ENCODE measurements around the gene LINGO3.
"Not testable (repeated sequence)": the region's sequence is repeated elsewhere in the genome, so short reads cannot be mapped to it uniquely, and the experiment has no call there.

LINGO3 gene

GRCh38 chr19:2282862-2283237 lies 25.1 kb downstream of the LINGO3 start:
- no peak overlapping the region for H3K27ac ChIP-seq
- TF ChIP-seq CTCF (conservative IDR thresholded peaks at IDR 0.05) = no peak

- no peak within 1 kb of the TSS for H3K27ac ChIP-seq
- TF ChIP-seq CTCF (conservative IDR thresholded peaks at IDR 0.05) = no peak
Observed at GRCh38 chr19:2282062-2282861, 25.7 kb downstream of the LINGO3 start, which contains the start of gene PEAK3. Gene PEAK3, minus strand, starts transcription at chr19:2282175. Its CDS starts 1,244 bp downstream, at chr19:2280931.

- H3K27ac ChIP-seq = not testable (repeated sequence)
Observed at GRCh38 chr19:2281265-2282061, 26.5 kb downstream of the LINGO3 start.

GRCh38 chr19:2280633-2281264 lies 27.2 kb downstream of the LINGO3 start:
- TF ChIP-seq CTCF (conservative IDR thresholded peaks at IDR 0.05) = no peak
- H3K27ac ChIP-seq = no peak overlapping the region

- no peak for TF ChIP-seq CTCF (conservative IDR thresholded peaks at IDR 0.05)
- H3K27ac ChIP-seq = no peak overlapping the region
Observed at GRCh38 chr19:2278459-2279158, 29.3 kb downstream of the LINGO3 start.

- no peak for TF ChIP-seq CTCF (conservative IDR thresholded peaks at IDR 0.05)
Observed at GRCh38 chr19:2277138-2277537, 30.8 kb downstream of the LINGO3 start.

GRCh38 chr19:2276429-2276986 lies 31.4 kb downstream of the LINGO3 start:
- no peak for TF ChIP-seq CTCF (conservative IDR thresholded peaks at IDR 0.05)
- H3K27ac ChIP-seq = no peak overlapping the region

More at GRCh38 chr19:2277138-2277537, 30.8 kb downstream of the LINGO3 start:
- no peak overlapping the region for H3K27ac ChIP-seq
